GOT3 (cell line): ENCODE data around the gene CAMK2D.

Experiments used
- DNase-seq: peaks from one replicate; lab custom pipeline; 2025; ENCODE audit warnings: mixed read lengths; lab: John Stamatoyannopoulos, UW

The CAMK2D gene

DNA sequence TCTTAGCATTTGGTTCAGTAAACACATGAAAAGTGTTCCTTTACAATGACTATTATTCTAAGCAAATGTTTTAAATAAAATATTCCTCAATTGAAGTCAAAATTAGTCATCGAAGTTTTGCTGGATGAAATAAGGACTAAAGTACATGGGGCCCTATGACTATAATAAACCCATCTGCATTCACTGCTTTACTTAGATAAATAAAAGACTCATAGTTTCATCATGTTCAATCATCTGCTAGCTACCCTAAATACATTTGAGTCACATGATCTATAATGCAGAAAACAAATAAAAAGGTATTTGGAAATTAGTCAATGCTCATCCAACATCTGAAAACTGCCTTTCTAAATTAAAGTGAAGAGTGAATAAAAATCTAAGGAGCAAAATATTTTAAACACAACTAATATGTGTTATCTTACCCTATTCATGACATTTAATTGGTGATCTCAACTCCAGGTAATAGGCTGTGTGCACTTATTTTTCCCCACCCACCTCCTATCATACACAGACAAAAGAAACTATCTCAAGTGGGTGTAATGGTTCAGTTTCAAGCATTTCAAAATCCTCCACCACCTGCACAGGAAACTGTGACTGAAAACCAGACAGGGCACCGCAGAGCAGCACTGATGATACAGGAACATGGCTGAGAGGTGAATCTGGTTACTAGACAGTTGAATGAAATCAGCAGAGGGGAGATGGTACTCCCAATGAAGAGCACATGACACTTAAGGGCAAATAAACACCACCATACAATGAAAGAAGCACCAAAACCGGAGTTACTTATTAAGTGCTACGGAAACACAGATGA lies 78.6 kb downstream of the CAMK2D start:
- DNase-seq = no peak

DNA sequence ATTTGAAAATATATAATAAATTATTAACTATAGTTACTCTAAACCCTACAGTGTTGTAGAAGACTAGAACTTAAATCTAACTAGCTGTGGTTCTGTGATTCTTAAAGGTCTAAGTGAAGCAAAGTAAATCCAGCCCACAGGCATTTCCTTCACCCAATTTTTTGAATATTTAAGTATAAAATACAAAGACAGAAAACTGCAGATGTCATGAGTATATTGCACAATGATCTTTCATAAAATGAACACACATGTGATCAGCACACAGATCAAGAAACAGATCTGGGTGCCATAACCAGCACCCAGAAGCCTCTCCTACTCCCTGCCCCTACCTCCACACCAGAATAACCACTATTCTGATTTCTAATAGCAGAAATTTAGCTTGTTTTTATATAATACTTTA lies 82.9 kb downstream of the CAMK2D start:
- DNase-seq = no peak

DNA sequence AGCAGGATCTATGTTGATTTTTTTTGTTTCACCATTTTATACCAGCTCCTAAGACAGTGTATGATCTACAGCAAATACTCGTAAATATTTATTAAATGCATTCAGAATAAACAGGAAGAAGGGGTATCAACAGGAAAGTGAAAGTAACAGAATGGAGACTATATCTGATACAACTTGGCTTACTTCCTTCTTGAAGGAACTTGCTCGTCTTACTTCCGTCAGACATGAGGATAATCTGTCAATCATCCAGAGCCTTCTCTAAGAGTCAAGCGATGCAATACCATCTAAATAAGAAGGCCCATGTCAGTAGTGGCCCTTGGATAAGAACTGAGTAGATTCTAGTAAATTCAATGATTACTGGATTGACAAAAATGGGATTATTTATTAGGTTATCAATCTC lies 84.2 kb downstream of the CAMK2D start:
- no peak for DNase-seq

DNA sequence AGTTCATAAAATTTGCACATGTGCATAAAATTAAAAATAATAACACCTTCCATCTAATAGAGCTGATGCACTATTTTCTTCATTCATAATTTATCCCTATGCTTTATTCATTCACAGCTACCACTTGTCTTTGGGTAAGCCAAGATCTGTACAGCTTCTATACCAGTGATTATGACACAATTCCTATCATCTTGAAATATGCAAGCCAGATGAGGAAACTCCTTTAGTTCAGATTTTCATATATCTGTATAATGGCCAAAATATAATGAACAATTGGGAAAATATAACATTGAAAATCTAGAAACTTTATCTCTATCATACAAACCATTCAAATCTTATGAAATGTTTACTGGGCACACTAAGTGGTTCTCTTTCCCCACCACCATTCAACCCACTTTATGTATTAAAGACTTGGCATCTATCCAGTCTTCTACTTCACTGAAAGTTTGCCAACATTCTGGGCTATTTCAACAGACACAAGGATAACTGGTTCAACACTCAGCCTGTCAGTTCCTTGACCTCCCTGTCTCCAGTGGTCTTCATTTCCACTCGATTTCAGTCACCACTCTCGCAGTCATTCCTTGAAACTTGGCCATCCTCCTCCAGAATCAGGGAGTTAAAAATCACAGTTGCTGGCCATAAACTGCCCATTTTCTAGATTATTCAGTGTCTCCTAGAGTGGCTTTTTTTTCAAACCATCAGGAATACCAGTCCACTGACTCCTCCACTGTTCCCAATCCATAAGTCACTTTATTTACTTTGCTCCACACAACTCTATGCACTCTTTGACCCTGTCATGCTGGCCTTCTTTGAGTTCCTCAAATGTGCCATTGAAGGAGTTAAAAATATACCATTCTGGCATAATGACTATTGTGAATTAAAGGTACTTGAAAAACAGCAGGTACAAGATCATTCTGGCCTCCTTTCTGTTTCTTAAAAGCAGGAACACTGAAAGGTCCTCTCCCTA lies 85.5 kb downstream of the CAMK2D start:
- no peak for DNase-seq

DNA sequence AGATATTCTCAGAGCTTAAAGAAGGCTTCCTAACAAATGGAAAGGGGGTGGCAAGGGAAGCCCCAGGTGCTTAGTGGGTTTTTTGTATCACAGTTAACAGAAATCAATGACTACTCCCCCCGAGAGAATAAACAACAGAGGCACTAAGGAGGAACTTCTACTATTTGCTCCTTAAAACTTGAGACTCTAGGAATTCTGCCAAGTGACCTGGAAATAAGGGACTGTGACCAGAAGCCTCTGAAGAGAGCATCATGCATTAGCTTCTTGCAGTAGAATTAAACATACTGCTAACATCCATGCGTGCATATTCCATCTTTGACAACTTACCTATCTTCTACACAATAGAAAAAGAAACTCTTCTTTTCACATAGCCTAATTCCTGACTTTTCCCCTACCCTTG lies 86.8 kb downstream of the CAMK2D start:
- DNase-seq = no peak

DNA sequence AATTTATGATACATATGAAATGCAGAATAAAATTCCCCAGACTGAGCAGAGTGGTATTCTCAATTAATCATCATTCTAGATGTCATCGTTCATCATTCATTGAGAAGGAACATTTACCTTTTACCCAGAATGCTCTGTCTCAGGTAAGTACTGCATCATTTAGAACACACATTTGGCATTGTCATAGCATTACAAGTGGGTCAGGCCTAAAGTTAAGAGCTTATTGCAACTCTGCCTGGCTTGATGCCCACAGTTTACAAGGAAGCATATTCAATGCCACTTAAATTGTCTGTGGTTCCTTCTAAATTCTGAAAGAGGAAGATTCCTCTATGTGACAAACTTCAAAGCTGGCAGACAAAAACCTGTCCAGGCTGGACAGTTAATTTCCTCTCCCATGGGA lies 87.3 kb downstream of the CAMK2D start:
- DNase-seq = no peak

DNA sequence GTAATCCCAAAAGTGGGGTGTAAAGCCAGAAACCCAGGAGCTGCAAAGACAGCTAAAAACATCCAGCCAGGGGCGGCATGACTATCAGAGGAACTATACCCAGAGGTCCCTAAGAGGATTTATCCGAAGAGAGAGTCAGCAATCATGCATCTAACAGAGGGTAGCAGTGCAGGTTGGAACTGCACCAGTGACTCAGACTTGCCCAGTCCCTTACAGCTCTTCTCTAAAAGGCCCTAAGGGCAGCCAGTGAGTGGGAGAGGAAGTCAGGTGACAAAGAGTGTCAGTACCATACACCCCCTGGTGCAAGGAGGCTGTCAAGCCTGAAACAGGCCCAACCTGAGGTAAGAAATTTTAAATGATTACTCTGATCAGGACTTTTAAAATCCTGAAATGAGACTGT lies 88.1 kb downstream of the CAMK2D start:
- DNase-seq = no peak

DNA sequence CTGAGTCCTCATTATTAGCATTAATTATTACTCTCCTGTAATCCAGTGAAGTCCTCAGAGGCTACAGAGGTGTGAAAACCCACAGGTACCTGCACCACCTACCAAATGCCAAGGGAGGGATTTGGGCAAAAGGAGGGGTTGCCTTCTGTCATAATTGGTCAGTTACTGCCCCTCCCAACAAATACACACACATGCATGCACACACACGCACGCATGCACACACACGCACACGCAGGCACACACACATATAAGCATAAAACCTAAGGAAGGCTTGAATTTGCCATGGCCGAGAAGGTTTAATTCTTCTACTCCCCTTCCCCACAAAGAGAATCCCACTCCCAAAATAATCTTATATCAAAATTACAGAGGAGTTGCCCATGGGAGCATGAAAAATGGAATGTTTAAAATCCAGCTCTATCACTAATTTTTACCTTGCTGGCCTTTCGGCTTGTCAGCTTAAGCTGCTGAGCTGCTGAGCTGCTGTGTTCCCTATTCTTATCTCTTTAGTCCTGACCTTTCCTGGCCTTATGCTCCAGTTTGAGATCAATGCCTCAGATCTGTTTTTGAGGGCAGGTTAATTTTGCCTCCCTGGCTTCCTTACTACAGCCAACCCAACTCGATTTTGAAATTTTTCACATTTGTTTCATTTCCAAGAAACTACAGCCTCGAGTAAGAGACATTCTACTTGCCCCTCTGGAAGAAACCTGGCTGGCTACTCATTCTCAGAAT lies 95.0 kb downstream of the CAMK2D start:
- DNase-seq = no peak

DNA sequence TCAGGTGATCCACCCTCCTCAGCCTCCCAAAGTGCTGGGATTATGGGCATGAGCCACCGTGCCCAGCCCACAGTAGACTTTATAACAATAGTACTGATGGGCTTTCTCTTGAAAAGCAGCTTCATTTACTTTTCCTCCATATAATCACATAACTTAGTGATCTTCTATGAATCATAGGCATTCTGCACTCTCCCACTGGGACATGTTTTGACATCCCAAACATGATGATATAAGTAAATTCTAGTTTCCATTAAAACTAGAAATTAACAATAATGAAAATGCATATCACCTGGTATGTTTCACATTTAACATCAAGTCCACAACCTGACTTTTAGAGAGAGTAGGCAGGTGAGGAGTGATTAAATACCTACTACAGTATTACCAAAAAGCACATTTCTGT lies 96.5 kb downstream of the CAMK2D start:
- DNase-seq = no peak

DNA sequence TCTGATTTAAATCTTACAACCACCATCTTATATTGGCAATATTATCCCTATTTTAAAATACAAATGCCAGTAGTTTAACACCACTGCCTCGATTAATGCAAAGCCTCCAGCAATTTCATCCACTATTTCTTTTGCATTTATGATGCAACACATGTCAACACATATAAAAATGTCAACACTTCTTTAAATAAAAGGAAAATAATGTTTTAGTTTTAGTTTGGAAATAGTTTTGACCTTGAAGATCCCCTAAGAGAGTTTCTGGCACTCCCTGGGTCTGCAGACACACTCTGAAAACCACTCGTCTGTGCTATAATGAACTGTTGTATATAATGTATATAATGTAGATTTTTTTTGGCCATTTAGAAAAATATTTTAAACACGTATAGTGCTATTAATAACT lies 99.0 kb downstream of the CAMK2D start:
- DNase-seq = no peak

DNA sequence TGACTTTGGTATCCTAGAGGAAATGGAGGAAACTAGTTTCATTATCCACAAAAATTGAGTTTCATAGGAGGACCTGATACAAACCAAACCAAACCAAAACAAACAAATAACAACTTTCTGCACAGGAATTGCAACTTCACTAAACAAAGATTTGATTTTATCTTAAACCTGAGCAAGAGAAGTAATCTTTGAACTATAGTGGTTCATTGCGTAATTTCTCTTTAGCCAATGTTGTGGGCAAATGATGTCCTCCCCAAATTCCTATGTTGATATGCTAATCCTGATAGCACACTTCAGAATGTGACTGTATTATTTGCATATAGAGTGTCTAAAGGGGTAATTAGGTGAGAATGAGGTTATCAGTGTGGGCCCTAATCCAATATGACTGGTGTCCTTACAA lies 102.4 kb downstream of the CAMK2D start:
- DNase-seq = no peak

DNA sequence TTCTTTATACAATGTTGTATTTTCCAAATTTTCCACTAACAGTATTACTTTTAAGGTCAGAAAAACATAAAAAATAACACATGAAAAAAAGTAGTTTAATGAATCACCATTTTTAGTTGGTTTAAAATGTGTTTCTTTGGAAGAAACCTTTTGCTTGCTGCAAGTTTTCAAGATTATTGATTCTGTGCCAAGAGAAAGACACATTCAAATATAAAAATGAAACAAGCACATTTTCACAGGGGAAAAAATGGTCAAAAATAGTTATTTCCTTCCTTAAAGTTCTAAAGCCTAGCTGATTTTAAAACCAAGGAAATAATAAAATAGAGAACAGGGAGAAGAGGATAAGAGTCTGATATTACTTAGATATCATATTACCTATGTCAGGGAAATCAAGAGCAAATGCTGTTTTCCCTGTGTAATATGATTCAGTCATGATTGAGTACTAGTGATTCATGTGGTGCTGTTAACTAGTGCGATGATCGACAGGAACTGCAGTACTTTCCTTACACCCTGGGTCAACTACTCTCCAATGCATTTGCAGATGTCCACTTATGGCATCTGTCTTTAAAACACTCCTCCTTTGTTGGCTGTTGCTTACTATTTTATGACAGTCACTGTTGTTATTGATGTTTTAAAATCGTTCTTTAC lies 103.8 kb downstream of the CAMK2D start:
- DNase-seq = no peak

DNA sequence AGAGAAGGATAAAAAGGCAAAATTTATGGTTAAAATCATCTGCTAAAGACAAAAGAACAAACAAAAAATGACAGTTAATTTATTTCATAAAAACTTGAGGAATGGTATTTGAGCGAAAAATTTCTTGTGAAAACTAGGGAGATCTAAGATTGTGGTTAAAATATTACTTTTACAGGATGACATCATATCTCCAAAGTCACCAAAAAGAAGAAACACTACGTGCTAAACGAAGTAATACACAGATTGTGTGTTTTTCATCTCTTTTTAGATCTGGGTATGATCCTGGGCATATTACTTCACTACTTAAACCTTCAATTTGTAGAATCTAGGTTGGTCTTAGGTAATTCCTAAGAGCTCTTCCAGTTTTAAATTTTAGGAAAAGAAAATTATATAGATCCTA lies 107.7 kb downstream of the CAMK2D start:
- DNase-seq = no peak

DNA sequence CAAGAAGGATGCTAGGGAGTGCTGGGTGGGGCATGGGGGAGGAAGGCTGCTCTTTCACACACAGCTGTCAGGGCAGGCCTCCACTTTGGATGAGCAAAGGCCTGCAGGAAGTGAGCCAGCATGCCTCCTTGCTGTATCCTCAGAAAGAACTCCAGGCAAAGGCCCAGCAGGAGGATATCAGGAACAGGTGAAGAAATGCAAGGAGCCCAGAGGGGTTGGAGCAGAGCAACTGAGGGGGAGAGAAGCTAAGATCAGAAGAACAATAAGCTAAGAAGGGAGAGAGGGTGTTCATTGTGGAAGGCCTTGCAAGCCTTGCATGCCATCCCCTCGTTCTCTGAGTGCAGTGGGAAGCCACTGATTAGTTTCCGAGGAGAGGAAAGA lies 115.1 kb downstream of the CAMK2D start:
- no peak for DNase-seq

DNA sequence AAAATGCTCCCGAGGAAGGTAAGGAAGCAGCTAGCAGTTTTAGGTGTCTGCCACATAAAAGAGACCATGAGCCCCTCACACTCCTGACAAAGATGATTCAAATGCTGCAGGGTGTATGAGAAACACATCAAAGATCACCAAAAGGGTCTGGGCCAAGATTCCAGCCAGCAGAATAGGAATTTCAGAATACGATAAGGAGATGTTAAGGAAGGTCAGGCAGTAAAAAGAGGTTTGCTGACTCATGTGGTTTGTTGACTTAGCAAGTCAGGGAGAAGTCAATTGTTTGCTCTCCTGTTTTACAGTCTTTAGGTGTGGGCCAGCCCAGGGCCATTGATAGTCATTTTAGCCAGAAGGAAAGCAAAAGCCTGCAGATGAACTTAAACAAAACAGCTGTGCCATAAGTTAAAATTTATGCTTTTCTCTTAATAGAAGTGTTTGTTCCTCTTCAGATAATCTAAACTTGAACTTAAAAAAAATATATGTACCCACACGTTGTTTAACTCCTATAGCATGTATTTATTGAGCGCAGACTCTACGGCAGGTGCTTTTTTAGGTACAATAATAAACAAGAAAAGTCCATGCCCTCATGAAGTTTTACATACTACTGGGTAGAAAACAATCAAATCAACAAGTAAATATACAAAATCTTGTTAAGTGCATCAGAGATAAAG lies 115.6 kb downstream of the CAMK2D start:
- DNase-seq = no peak

DNA sequence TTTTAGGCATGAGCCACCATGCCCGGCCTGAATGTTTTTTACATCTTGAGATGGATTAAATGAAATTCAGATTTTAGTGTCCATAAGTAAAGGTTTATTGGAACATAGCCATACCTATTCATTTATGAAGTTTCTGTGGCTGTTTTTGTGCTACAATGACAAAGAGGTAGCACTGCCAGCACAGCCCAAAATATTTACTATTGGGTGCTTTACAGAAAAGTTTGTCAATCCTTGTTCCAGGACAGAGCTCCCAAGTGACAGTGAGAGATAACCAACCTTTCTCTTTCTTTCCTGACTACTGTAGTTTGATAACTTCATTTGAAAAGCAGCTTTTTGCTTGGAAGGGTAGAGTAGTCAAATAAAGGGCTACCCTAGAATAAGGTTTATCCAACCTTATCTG lies 116.2 kb downstream of the CAMK2D start:
- no peak for DNase-seq

DNA sequence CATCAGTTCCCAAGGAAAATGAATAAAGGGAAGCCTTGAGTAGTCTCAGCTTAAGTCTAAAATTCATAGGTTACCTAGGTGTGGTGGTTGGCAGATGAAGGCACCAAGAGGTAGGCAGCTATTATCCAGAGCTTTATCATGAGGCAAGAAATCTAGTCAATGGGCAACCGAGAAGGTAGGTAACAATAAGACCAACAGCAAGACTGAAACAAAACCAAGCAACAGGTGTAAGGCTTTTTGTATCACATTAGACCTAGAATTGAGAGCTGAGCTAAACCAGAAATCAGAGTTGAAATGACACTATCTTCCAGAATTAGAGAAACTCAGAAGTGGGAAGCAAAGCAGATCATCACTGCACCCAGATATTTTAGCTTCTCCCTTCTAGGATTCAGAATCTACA lies 117.1 kb downstream of the CAMK2D start:
- no peak for DNase-seq

DNA sequence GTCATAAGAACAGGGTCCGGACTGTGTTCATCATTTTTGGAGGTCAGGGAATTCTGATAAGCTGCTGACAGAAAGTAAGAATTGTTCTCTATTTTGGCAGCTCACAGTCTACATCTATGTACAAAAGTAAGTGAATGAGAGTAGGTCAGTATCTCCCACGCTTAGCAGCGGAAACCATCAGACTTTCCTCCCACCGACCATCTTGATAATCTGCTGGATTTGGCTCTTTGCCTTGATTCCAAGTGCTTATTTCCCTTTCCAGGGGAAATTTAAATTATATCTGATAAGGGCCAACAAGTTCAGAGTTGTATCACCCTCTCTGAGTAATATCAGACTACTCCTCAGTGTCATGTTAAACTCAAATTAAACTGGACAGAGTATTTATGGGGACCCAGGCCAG lies 118.0 kb downstream of the CAMK2D start:
- DNase-seq = no peak

DNA sequence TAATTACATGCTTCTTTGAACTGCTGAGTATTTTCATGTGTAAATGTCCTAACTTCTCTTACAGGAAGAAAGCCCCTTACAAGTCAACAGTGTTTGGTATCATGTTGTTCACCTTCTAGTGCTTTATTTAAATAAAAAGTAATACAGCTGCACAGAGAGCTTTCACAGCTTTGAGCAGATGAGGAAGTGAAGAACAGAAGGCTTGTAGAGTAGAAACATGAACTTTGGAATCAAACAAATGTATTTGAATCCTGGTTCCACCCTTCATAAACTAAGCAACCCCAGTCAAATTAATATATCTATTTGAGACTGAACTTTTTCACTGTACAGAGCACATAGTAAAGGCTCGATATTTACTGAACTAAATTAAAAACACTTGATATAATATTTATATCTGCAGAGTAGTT lies 120.5 kb downstream of the CAMK2D start:
- DNase-seq = no peak

DNA sequence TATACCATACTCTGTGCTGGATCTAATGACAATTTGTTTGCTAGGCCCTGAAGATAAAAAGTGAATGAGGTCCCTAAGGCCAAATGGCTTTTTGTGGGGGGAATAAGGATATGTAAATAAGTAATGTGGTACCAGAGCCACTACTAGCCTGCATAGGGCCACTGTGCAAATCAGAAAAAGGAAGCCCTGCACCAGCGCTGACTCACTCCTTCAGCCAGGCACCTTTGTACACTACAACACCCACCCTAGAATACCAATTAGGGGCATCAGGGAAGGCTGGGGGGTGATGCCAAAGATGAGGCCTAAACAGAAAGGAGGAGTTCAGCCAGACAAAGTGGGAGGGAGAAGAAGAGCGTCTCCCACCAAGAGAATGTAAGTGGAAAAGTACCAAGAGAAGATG lies 122.2 kb downstream of the CAMK2D start:
- no peak for DNase-seq

DNA sequence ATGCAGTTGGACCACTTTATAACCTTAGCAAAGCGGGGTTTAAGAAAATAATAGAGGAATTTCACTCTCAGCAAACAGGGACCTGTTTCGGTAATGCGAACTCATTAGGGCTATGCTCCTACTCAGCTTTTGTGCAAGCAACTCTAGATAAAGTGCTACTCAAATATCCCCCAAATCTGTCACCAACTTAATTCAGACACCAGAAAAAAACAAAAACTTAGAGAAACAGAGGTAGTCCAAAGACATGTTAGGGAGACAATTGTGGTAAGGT lies 123.0 kb downstream of the CAMK2D start:
- no peak for DNase-seq
